ENCODE data around the gene SLC9A9. TPM values are rescaled to one million over a fixed set of nuclear protein-coding genes. Genes with fewer than 3 reads are reported as not detected.

The SLC9A9 gene
- total RNA-seq, 1 experiment from 2014 or later: 1.4 TPM

GRCh38 chr3:143333367-143333766 lies 514.9 kb downstream of the SLC9A9 start:
- TF ChIP-seq EZH2 (IDR thresholded peaks at IDR 0.05; ENCODE audit: borderline replicate concordance, low read depth, low read length, poor library complexity, severe bottlenecking): no peak
- TF ChIP-seq, protein P1, sequence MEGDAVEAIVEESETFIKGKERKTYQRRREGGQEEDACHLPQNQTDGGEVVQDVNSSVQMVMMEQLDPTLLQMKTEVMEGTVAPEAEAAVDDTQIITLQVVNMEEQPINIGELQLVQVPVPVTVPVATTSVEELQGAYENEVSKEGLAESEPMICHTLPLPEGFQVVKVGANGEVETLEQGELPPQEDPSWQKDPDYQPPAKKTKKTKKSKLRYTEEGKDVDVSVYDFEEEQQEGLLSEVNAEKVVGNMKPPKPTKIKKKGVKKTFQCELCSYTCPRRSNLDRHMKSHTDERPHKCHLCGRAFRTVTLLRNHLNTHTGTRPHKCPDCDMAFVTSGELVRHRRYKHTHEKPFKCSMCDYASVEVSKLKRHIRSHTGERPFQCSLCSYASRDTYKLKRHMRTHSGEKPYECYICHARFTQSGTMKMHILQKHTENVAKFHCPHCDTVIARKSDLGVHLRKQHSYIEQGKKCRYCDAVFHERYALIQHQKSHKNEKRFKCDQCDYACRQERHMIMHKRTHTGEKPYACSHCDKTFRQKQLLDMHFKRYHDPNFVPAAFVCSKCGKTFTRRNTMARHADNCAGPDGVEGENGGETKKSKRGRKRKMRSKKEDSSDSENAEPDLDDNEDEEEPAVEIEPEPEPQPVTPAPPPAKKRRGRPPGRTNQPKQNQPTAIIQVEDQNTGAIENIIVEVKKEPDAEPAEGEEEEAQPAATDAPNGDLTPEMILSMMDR (conservative IDR thresholded peaks at IDR 0.05; ENCODE audit: low read depth, low read length): no peak
- peaks cover 5% of the 10 kb centered on the region for H3K9me3 ChIP-seq (ENCODE audit: low read depth, low read length, poor library complexity, severe bottlenecking)
- no TSS peak for BruUV-seq (replicated peaks)
- DNase-seq (ENCODE audit: low spot score): no peak
- POLR2A ChIA-PET (ENCODE audit: low non-redundant PET): no interaction called here
- CTCF ChIA-PET: no interaction called here
- intact Hi-C loops (cut with micrococcal nuclease; ENCODE audit: unreplicated experiment): loop anchor here (5.0 kb wide), 1 partner anchor 309 kb away; no protein-coding TSS in a partner anchor
- no peak overlapping the region for H3K27ac ChIP-seq (ENCODE audit: low read depth, low read length, poor library complexity, severe bottlenecking)
- no peak overlapping the region for H3K4me3 ChIP-seq (ENCODE audit: low read depth, low read length, poor library complexity, severe bottlenecking)
- H3K36me3 ChIP-seq (ENCODE audit: insufficient read depth, low read length, poor library complexity, severe bottlenecking): no peaks in the 10 kb centered on the region
- peaks cover 36% of the 10 kb centered on the region for H3K4me1 ChIP-seq (ENCODE audit: insufficient read depth, low read length, poor library complexity, severe bottlenecking)
- H3K27me3 ChIP-seq (replicated peaks; ENCODE audit: insufficient read depth, low read depth, low read length, poor library complexity): no peaks in the 10 kb centered on the region

DNA sequence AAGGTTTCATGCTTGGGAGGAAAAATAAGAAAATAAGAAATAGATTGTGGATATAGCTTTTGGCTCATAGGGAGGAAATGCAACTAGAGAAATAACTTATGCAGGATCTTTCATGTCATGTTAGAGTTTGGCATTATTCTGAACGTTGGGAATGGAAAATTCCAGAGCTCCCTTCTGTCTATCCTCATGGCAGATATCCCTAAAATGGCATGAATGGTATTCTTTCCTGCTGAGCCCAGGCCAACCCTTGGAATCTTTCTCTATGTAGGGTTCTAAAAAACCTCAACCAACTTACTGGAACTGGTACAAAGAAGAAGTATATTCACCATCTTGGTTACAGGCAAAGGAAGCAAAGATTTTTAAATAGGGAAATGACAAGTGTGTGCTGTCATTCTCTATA lies 516.2 kb downstream of the SLC9A9 start:
- DNase-seq (ENCODE audit: low spot score): no peak
- intact Hi-C loops (cut with micrococcal nuclease; ENCODE audit: unreplicated experiment): loop anchor here (5.0 kb wide), 1 partner anchor 310 kb away; no protein-coding TSS in a partner anchor
- POLR2A ChIA-PET (ENCODE audit: low non-redundant PET): no interaction called here
- peaks cover 49% of the 10 kb centered on the region for H3K4me1 ChIP-seq (ENCODE audit: insufficient read depth, low read length, poor library complexity, severe bottlenecking)
- no peak overlapping the region for H3K4me3 ChIP-seq (ENCODE audit: low read depth, low read length, poor library complexity, severe bottlenecking)
- TF ChIP-seq, protein P1 (conservative IDR thresholded peaks at IDR 0.05; ENCODE audit: low read depth, low read length): no peak
- no peak for TF ChIP-seq EZH2 (IDR thresholded peaks at IDR 0.05; ENCODE audit: borderline replicate concordance, low read depth, low read length, poor library complexity, severe bottlenecking)
- CTCF ChIA-PET: no interaction called here
- H3K27me3 ChIP-seq (replicated peaks; ENCODE audit: insufficient read depth, low read depth, low read length, poor library complexity): no peaks in the 10 kb centered on the region
- no peak overlapping the region for H3K27ac ChIP-seq (ENCODE audit: low read depth, low read length, poor library complexity, severe bottlenecking)
- peaks cover 5% of the 10 kb centered on the region for H3K9me3 ChIP-seq (ENCODE audit: low read depth, low read length, poor library complexity, severe bottlenecking)
- H3K36me3 ChIP-seq (ENCODE audit: insufficient read depth, low read length, poor library complexity, severe bottlenecking): no peaks in the 10 kb centered on the region
- no TSS peak for BruUV-seq (replicated peaks)

DNA sequence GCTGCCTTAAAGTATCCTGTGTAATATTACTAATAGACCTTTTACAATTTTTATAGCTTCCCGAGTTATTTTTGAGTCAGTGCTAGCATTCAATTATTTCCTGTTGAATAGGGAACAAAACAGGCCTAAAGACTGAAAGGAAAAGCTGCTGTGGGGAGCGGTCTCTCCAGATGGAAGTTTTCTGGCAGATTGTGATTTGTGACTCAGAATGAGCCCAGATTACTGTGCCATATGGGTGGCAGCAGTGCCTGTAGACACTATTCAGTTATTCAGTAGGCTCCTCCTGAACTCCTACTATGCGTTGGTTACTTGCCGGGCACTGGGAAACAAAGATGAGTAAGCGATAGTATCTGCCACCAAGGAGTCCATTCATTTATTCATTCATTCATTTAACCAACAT lies 516.9 kb downstream of the SLC9A9 start:
- no peaks in the 10 kb centered on the region for H3K27me3 ChIP-seq (replicated peaks; ENCODE audit: insufficient read depth, low read depth, low read length, poor library complexity)
- CTCF ChIA-PET: no interaction called here

More for the DNA sequence above, 516.9 kb downstream of the SLC9A9 start:
- TF ChIP-seq EZH2 (IDR thresholded peaks at IDR 0.05; ENCODE audit: borderline replicate concordance, low read depth, low read length, poor library complexity, severe bottlenecking): no peak
- TF ChIP-seq, protein P1 (conservative IDR thresholded peaks at IDR 0.05; ENCODE audit: low read depth, low read length): no peak
- intact Hi-C loops (cut with micrococcal nuclease; ENCODE audit: unreplicated experiment): loop anchor here (5.0 kb wide), 1 partner anchor 311 kb away; no protein-coding TSS in a partner anchor
- no TSS peak for BruUV-seq (replicated peaks)
- DNase-seq (ENCODE audit: low spot score): peak; percentile 88
- H3K36me3 ChIP-seq (ENCODE audit: insufficient read depth, low read length, poor library complexity, severe bottlenecking): no peaks in the 10 kb centered on the region
- peak overlapping the region; percentile 70 for H3K27ac ChIP-seq (ENCODE audit: low read depth, low read length, poor library complexity, severe bottlenecking)
- H3K9me3 ChIP-seq (ENCODE audit: low read depth, low read length, poor library complexity, severe bottlenecking): peaks cover 5% of the 10 kb centered on the region
- POLR2A ChIA-PET (ENCODE audit: low non-redundant PET): no interaction called here
- no peak overlapping the region for H3K4me3 ChIP-seq (ENCODE audit: low read depth, low read length, poor library complexity, severe bottlenecking)
- H3K4me1 ChIP-seq (ENCODE audit: insufficient read depth, low read length, poor library complexity, severe bottlenecking): peaks cover 56% of the 10 kb centered on the region
